NCI-H2196 (cell line): ENCODE measurements around the gene KDM1B.
"Not testable (repeated sequence)": the region's sequence is repeated elsewhere in the genome, so short reads cannot be mapped to it uniquely, and the experiment has no call there.

Experiments used
- DNase-seq: peaks from one replicate; lab custom pipeline; 2025; ENCODE audit not compliant: unreplicated experiment; lab: John Stamatoyannopoulos, UW

Gene KDM1B

DNA sequence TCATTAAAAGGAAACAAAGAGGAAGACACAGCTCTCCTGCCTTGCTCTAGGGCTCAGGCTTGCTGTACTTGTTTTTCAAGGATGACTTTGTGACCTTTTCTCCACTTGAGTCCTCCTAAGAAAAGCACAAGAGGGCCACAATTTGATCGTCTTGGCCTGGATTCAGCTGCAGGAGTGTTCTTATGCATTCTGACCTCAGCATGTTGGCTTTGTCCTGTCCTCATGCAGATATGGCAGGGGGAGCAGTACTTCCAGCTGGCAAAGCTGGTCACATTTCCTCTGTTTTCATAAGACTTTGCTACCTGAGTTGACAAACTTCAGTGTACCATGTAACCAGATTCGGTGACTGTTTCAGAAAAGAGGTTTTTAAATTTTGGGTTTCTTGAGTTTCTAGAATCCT is 30.8 kb downstream of the KDM1B start:
- peak; percentile 14 for DNase-seq

DNA sequence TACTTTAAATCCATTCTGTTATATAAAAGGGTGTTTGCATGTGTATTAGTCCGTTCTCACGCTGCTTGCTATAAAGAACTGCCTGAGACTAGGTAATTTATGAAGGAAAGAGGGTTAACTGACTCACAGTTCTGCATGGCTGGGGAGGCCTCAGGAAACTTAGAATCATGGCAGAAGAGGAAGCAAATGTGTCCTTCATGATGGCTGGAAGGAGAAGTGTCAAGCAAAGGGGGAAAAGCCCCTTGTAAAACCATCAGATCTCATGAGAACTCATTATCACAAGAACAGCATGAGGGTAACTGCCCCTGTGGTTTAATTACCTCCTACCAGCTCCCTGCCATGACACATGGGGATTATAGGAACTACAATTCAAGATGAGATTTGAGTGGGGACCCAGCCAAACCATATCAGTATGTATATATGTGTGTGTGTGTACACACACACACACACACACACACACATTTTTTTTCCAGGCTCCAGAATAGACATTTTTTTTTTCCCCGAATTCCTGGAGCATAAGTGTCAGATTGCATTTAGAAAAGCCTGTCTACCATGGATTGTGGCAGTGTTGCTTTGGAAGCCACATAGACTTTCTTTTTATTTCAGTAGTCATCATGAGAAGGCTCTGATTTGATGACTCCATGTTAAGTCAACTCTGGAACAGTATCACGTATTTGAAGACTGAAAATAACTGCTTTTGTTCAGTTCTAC is 31.5 kb downstream of the KDM1B start:
- no peak for DNase-seq

- no peak for DNase-seq
These were observed 32.5 kb downstream of the KDM1B start for GRCh38 chr6:18187701-18188100.

DNA sequence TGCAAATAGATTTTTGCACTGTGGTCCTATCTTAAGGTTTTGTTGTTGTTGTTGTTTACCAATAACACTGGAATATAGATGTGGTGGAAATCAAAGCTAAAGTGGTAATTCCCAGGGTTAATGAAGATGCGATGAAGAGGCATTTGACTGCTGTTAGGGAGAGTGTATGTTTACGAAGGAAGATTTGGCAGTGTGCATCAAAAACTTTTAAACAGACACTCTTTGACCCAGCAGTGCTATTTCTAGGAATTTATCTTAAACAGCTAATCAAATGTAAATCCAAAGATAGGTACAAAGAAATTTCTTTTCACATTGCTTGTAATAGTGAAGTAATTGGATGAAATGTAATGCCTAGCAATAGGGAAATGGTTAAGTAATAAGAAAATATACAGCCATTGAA is 34.0 kb downstream of the KDM1B start:
- no peak for DNase-seq

- DNase-seq: no peak
These were observed 36.8 kb downstream of the KDM1B start for GRCh38 chr6:18192026-18192425.

DNA sequence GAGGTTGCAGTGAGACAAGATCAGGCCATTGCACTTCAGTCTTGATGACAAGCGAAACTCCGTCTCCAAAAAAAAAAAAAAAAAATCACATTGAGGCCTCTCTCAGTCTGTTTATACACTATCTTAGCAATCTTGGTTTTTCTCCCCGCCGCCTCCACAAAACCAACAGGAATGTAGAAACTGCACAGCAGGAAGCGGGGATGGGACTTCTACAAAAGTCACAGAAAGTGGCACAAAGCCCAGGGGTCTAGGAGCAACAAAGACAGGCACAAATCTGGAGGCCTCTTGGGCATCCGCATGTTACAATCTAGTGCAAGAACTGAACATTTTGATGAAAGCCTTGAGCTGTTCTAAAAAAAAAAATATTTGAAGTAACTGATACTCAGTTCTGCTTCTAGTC is 48.6 kb downstream of the KDM1B start:
- no peak for DNase-seq

GRCh38 chr6:18204691-18205090 is 49.5 kb downstream of the KDM1B start:
- DNase-seq: no peak

- DNase-seq: no peak
These were observed 51.4 kb downstream of the KDM1B start for GRCh38 chr6:18206591-18206990.

DNA sequence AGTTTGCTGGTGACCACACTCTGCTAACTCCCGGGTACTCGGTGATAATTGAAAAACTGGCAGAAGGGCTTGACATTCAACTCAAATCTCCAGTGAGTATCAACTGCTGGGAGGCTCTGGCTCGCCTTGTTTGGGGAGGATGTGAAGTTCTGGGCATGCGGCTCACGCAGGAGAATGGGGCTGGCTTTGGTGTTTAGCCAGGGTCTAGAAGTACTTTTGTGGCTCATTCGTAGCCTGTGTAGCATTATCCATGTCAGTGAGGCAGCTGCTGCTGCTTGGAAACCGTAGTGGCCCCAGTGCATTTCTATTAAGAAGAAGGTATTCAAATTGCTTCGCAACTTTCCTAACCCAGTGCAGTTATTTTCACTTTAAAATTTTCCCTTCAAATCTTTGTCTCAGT is 52.2 kb downstream of the KDM1B start:
- peak; percentile 20 for DNase-seq

GRCh38 chr6:18207949-18208348 is 52.7 kb downstream of the KDM1B start:
- DNase-seq: peak; percentile 33

DNA sequence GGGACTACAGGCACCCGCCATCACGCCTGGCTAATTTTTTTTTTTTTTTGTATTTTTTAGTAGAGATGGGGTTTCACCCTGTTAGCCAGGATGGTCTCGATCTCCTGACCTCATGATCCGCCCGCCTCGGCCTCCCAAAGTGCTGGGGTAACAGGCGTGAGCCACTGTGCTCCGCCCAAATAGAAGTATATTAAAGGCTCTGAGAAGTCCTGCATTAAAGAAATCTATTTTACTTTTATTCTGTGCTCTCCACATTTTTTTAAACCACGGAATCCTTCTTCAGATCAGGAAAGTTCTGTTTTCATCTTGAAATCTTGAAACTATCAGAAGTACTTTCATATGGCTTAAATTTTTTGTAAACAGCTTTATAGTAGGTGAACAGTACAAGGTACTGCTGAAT is 53.6 kb downstream of the KDM1B start:
- DNase-seq: not testable (repeated sequence)

- no peak for DNase-seq
These were observed 54.4 kb downstream of the KDM1B start for GRCh38 chr6:18209539-18210197.

DNA sequence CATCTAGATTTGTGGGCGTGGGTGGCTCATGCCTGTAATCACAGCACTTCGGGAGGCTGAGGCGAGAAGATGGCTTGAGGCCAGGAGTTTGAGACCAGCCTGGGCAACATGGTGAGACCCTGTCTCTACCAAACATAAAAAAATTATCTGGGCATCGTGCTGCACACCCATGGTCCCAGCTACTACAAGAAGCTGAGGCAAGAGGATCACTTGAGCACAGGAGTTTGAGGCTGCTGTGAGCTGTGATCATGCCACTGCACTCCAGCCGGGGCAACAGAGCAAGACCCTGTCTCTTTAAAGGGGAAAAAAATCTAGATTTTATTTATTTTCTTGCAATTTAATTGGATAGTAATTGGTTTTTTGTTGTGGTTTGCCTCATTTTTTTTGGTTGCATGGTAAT is 55.5 kb downstream of the KDM1B start:
- no peak for DNase-seq

DNA sequence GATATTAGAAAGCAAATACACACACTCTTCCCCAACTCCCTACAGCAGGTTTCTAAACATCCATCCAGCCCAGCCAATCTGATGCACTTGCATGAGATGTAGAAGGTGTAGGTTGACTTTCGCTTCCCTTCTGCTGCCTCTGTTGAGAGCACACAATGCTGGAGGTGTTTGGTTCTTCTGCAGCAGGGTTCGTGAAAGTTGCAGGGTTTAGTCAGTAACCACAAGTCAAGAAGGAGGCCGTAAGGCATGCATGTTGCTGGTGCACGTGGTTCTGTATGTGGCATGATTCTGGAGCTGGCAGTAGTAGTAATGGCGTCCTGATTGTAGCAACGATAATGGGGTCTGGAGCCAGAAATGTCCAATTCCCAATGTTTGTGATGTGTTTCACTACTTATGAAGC is 56.1 kb downstream of the KDM1B start:
- DNase-seq: no peak

GRCh38 chr6:18212231-18212630 is 57.0 kb downstream of the KDM1B start:
- DNase-seq: no peak

GRCh38 chr6:18213439-18213838 is 58.2 kb downstream of the KDM1B start:
- DNase-seq: no peak

- DNase-seq: no peak
These were observed 58.8 kb downstream of the KDM1B start for GRCh38 chr6:18214003-18214402.

GRCh38 chr6:18215436-18215835 is 60.2 kb downstream of the KDM1B start:
- DNase-seq: no peak

DNA sequence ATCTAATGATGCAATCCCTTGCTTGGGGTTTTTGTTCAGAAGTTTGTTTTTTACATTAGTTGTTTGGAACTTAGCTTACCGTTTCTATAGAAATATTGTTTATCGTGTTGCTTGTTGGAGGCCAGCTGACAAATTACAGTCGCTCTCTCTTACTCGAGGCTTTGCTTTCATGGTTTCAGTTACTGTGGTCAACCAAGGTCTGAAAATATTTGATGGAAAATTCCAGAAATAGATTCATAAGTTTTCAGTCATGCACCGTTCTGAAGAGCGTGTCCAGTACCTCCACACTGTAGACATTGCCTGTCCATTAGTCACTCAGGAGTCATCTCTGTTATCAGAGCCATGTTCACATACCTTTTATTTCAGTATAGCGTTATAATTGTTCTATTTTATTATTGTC is 61.2 kb downstream of the KDM1B start:
- DNase-seq: no peak

DNA sequence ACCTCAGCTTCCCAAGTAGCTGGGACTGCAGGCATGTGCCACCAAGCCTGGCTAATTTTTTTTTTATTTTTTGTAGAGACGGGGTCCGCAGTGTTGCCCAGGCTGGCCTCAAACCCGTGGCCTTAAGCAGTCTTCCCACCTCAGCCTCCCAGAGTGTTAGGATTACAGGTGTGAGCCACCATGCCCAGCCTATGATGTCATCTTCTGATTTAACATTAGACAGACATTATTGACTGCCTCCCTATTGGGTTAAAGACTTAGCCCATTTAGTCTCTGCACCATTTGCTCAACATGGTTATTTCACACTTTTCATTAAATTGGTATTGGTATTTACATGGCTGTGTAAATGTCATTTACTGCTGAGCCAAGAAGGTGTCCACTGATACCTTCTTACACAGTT is 63.0 kb downstream of the KDM1B start:
- no peak for DNase-seq

GRCh38 chr6:18219591-18219990 is 64.4 kb downstream of the KDM1B start:
- DNase-seq: no peak

GRCh38 chr6:18221288-18221615 is 66.0 kb downstream of the KDM1B start:
- no peak for DNase-seq
